GM18861 (cell line): ENCODE data around the gene C12orf60.
"Not testable (repeated sequence)": the region's sequence is repeated elsewhere in the genome, so short reads cannot be mapped to it uniquely, and the experiment has no call there.

Experiments
- ATAC-seq: cut with Tn5 transposase; IDR thresholded peaks from one replicate; pipeline ENCODE4 v1.9.1; 2021; ENCODE audit not compliant: unreplicated experiment

Gene C12orf60, protein sequence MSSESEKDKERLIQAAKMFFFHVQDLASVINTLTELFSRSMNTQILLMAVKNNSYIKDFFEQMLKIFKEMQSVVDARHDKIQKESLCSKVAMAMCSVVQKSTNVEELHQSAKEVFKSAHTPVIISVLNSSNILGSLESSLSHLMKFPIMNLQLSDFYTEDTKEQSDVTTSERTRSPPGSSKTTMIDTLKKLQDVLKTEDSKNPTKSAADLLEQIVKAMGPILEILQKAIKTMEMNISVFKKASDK

DNA sequence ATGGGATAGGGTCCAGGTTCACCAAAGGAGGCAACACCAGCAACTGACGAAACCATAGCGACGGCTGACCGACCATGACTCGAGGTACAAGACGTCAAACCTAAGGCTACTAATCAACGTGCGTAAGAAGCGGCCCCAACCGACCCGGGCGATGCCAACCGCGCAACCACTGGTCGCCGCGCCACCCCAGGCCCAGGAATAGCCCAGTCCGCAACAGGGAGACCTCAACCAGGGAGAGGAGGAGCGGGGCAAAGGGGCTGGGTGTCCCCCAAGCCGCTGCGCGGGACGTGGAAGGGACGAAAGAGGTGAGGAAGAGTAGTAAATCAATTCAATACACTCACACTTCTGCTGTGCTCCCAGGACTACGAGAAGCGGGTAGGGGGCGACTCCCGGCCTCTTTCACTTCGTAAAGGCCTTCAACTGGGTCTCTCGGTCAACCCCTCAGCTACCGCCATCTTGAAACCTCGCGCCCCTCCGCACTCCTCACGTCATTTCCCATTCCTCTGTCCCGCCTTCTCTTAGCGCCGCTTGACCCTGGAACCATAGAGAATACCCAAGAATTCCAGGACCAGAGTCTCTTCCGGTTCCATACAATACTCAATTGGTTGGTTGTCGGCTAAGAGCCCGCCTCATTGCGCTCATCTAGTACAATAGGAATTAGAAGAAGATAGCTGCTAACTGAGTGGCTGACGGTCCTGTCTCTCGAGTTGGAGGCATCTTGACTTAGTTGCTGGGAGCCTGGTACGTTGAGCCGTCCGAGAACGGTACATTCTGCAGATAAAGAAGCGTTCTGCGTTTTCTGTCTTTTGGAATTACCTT, at the start of gene C12orf60, which contains the start of gene WBP11:
C12orf60 (plus strand) TSS at position 660 of the 819 bp plus-strand sequence. CDS start 19,266 bp downstream, outside the sequence.
WBP11 (minus strand) TSS at position 468 of the 819 bp plus-strand sequence. CDS start 2,095 bp downstream, outside the sequence.
- peak; percentile 100 for ATAC-seq

DNA sequence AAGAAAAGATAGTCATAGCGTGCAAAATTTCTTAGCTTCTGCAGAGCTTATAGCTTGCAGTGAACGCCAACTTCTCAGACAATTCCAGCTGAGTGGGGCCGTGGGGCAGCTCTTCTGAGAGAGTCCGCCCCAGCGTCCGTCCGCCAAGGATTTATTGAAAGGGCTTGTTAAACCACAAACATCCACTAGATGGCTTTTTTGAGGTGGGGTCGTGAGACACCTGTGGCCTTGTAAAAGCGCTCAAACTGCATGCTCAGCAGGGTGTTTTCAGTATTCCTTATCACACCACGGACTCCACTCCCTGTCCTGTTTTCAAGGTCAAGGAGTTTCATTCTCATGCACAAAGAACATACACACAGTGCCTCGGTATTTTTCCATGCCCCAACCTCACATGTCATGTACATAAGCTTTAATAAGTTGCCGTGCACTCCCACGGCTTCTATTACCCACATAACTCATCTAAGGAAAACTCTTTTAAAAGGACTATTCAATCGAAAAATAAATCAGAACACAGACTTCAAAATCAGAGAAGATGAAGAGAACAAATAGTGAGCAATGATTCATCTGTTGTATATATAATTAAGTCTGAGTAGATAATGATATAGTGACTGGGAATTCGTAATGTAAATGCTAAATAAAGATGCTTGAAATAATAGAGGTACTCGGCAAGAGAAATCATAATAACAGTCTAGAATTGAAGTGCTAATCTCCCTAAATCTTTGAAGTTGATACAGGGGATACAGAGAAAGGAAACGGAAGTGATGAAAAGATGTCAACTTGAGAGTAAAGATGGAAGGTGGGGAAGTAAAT, 46.9 kb upstream of the C12orf60 start:
- ATAC-seq: no peak

DNA sequence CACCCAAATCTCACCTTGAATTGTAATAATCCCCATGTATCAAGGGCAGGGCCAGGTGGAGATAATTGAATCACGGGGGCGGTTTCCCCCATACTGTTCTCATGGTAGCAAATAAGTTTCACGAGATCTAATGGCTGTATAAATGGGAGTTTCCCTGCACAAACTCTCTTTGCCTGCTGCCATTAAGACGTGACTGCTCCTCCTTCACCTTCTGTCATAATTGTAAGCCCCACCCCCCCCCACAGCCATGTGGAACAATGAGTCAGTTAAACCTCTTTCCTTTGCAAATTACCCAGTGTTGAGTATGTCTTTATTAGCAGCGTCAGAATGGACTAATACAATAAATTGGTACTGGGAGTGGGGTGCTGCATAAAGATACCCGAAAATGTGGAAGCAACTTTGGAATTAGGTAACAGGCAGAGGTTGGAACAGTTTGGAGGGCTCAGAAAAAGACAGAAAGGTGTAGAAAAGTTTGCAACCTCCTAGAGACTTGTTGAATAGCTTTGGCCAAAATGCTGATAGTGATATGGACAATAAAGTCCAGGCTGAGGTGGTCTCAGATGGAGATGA, 43.7 kb upstream of the C12orf60 start:
- ATAC-seq: not testable (repeated sequence)

DNA sequence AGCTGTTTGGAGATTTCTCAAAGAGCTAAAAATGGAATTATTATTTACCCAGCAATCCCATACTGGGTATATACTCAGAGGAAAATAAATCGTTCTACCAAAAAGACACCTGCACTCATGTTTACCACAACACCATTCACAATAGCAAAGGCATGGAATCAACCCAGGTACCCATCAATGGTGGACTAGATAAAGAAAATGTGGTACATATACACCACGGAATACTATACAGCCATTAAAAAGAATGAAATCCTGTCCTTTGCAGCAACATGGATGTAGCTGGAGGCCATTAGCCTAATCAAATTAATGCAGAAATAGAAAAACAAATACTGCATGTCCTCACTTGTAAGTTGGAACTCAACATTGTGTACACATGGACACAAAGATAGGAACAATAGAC, 38.1 kb upstream of the C12orf60 start:
- no peak for ATAC-seq

DNA sequence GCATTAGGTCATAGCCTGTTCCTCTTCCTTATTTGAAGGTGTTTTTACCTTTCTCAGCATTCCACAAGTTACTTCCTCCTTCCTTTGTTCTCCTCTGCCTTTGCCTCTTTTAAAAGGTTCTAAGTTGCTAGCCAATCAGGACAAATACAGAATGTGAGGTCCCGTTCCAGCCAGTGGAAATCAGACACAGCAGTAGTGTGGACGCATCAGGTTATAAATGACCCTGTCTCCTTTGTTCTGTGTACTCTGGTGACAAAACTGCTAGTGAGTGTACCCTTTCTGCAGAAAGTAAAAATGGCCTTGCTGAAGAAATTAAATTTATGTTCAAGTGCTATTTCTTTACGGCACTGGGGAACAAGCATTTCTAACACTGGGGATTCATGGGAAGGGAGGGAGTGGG, 37.5 kb upstream of the C12orf60 start:
- not testable (repeated sequence) for ATAC-seq

DNA sequence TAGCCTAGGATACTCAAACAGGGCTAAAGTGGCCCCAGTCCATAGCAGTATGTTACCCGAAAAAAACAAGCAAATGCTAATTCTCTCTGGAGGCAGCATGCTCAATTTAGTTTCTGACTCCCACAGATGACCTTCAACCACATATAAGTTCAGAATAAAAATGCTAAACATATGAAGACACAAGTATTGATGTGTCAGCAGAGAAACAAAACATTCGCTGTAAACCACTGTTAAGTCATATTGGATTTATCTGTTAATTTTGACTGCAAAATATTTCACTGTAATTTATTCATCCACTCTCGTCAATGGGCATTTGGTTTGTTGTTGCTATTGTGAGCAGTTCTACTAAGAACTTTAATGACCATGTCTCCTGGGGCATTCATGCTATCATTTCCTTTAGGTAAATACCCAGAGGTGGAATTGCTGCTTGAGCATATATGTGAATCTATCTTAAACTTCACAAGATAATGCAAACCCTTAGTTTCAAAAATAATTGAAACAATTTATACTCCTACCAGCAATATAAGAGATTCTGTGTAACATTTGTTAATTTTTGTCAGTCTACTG, 36.7 kb upstream of the C12orf60 start:
- ATAC-seq: no peak

DNA sequence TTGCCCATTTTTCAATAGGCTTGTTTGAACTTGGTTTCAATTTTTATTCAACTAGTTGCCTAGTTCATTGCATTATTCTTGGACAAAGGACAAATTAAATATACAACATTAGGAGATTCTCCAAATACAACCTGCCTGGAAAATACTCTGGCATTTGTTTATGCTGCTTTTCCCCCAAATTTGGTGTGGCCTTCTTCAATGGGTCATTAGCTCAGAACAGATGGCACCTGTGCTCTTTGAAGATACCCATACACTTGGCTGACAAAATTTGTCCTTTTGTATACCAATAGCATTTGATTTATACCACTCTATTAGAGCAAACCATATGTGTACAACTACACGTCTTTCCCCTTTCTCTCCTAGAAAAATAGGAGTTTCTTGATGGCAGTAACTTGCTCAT, 35.9 kb upstream of the C12orf60 start:
- ATAC-seq: no peak

DNA sequence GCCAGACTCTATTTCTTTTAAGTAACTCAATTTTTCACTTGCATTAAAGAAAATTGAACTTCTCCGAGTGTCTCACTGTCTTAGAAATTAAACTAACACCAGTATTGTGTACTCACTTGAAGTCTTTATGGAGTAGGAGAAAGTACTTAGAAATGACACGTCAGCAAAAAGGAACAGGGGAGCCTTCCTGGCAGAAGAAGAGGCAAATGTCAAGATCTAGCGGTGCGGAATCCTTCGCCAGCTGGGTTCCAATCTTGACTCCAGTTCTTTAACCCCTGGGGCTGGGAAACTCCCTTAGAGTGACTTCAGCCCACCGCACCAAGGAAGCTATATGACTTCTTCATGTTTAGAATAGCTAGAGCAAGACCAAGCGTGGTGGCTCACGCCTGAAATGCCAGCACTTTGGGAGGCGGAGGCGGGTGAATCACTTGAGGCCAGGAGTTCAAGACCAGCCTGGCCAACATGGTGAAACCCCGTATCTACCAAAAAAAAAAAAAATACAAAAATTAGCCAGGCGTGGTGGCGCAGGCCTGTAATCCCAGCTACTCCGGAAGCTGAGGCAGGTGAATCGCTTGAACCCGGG, 34.6 kb upstream of the C12orf60 start:
- no peak for ATAC-seq

DNA sequence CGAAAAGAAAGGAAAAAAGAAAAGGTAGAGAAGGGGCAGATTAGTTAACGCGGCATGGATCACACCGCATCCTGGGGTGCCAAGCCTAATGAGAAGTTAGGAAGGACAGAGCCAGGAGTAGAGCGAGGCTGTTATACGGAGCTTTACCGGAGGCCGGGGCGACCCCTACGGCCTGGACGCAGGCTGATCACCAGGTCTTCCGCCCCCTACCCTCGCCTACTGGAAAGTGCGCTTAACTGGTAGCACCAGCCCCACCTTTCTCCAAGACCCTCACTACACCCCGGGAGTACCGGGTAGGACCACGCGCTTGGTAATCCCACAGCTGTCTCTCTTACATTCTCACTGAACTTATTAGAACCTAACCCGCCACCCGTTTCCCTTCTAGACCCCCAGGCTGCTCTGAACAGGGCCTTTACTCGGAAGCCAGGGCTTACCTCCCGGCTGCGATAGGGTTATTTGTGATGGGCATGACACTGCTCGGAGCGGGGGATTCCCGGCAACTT, 34.0 kb upstream of the C12orf60 start:
- no peak for ATAC-seq

DNA sequence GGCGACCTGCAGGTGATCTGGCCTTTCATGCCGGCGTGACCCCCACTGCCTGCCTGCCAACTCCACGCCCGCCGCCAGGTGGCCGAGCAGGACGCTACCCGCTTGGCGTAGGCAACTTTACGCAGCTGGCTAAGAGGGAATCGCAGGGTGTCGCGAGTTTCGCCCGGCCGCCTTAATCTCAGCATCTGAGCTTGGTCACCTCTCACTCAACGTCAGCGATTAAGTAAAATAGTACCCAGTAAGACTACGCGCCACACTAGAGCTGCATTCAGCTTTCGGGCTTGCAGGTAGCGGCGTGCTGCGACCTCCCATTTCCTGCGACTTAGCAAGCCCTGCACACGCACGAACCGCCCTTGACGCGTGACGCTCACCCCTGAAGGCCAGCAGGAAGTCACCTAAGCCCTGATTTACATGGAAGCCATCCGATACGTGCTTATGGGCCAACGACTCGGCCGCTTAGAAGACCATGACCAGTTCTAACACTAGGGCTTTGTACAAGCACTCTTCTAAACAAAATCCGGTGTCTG, 33.4 kb upstream of the C12orf60 start:
- peak; percentile 29 for ATAC-seq

DNA sequence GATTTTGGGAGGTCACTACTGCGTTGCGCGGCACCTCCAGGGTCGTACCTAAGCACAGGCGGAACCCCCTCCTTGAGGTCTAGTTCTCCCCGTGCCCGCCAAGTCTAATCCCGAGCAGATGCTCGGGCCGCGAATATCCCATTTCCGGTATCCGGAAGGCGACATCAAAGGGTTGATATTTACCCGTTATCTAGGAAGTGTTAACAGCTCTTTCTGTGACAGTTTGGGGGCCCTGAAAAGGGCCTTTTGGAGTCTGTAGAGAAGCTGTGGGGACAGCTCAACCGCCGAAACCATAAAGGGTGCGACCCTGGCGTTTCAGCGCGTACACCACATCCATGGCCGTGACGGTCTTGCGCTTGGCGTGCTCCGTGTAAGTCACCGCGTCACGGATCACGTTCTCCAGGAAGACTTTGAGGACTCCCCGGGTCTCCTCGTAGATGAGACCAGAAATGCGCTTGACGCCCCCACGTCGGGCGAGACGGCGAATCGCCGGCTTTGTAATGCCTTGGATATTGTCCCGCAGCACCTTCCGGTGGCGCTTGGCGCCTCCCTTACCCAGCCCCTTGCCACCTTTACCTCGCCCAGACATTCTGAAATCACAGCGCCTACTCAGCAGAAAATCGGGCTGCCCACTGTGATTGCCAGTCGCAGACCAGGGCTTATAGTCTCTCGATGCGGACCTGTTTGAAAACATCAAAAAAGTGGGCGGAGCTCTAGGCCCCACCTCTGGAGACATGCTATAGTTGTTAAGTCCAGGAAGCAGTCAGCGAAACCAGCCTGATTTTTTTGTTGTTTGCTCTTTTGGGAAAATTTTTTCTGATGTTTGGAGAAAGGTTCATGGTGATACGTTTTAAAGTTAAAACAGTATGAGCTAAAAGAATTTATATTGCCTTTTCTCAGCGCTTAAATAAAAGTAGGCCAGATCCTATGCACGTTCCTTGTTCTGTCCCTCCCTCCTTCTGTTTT, 32.7 kb upstream of the C12orf60 start:
- peak; percentile 23 for ATAC-seq

DNA sequence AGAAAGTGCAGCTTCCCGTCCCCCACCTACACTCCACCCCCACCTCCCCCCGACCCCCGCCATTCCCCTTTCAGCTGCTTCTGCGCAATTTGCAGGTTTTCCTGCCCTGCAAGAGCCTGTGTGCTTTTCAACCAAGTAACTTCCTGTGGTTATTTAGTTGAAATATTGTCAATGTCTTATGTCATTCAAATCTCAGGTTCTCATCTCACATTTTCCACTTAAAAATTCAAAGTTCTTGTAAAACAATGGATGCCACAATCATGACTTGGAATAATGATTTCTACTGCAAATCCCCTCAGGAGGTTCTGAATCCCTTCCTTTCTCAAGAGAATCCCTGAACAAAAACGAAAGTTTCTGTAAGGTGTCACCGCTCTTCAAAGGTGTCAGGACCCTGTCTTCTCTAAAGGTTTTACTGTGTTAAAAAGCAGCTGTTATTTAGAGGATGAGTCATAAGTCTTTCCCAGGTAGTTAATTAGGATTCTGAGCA, 31.8 kb upstream of the C12orf60 start:
- no peak for ATAC-seq

DNA sequence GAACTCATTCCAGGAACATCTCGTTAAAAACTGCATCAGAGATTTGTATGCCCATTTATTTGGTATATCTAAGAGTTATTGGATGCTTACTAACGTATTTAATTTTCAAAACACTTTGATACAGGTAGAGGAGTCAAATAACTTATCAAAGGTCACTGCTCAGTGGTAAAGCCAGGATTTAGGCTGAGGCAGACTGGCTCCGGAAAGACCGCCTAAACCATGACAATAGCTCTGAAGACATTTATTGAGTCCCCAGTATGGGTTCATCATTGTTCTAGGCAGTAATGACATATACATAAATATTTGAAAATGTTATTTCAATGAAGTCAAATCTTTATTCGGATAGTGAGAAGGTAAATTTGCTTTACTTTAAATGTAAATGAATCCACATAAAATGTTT, 30.5 kb upstream of the C12orf60 start:
- ATAC-seq: no peak

DNA sequence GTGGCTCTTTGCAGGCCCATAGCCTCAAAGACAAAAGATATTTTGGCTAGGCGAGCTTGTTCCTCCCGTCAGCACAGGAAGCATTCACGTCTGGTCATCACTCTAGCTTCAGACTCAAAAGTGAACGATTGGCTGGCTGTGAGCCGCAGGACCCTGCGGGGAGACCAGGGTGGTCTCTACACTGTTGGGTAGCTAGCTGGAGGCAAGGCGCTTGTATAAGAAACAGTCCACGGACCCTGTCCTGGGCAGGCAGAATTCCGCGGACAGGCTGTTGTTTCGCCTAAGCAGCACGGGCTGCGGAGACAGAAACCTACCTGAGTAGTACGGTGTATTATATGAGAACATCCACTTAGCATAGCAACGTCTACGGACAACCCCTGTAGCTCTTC, 29.8 kb upstream of the C12orf60 start:
- peak; percentile 10 for ATAC-seq

DNA sequence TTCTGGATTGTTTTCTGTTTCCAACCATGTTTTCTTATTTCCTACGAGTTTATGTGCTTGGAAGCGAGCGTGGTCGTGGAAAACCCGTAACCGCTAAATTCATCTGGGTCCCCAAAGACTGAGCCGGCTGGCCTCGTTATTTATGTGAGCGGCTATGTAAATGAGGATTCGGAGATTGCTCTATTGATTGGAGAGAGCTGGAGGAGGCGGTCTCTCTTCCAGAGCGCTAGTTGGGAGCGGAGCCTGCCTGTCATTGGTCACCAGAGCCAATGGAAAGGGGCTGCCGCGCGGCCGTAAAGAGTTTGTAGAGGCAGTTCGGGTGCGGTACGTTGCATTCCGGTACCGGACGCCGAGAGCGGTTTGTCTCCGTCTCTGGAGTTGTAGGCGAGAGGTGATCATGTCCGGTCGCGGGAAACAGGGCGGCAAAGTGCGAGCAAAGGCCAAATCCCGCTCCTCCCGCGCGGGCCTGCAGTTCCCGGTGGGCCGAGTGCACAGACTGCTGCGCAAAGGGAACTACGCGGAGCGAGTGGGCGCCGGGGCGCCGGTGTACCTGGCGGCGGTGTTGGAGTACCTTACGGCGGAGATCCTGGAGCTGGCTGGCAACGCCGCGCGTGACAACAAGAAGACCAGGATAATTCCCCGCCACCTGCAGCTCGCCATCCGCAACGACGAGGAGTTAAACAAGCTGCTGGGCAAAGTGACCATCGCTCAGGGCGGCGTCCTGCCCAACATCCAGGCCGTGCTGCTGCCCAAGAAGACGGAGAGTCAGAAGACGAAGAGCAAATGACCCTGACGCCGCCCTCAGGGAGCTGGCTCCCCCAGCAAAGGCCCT, 29.2 kb upstream of the C12orf60 start:
- peak; percentile 51 for ATAC-seq

DNA sequence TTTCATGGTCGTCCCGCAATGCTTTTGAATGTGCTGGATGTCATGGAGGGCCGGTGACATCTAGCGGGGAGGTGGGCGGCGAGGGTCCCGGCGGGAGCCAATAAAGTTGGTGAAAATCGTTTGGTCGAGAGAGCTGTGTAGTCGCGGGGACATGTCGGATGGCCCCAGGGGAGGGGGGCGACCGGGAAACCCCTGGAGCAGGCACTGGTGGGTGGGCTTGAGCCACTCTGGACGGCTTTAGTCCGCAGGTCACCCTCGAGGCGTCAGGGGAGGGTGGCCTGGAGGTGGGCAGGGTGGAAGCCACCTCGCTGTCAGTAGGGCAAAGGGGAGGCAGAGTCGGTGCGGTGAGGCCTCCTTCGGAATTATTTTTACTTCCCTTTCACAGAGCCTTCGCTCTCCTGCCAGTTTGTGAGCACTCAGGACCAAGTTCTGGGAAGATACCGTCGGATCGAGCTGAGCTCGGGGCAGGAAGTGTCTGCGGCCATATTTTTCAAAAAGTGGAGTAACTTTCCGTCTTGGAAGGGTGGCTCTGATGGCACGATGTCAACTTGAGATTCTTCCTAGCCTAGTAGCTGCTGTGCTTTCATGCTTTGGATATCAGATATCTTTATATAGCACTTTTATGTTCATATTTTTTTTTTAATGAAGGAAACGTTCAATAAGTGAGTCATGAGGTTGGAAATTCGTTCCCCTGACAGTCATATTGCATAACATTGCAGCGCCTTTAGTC, 28.4 kb upstream of the C12orf60 start:
- no peak for ATAC-seq

DNA sequence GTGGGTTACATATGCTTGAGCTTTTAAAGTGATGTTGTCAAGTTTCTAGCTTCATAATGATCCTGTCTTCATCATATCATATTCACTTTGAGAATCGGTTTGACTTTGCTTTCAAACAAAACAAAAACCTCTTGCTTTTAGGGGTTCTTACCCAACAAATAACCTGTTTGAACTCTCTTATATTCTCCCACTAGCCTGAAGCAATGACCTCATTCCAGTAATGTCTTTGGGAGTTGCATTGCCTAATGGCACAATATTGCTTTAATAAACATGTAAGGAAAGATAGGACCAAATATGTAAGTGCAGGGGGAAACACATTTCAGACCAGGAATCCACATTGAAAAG, 27.9 kb upstream of the C12orf60 start:
- ATAC-seq: no peak
